PC-3 (cell line): ENCODE results near the gene OXCT2.

Experiments
- CTCF ChIP-seq: fragments of 300-600 bp; sonication (generic); conservative IDR thresholded peaks from 2 replicates; pipeline ENCODE4 v1.5.1; 2017; ENCODE audit warnings: antibody characterized with exemption, low read depth, mild to moderate bottlenecking, low read length
- EZH2 ChIP-seq: fragments of 300-600 bp; sonication (generic); IDR thresholded peaks from one replicate; pipeline ENCODE4 v1.6.1; 2017; ENCODE audit warnings: antibody characterized with exemption, mild to moderate bottlenecking, low read length; ENCODE audit not compliant: unreplicated experiment
- EZH2phosphoT487 ChIP-seq: fragments of 300-600 bp; sonication (generic); IDR thresholded peaks from 2 replicates; pipeline ENCODE4 v1.6.1; 2018; ENCODE audit warnings: mild to moderate bottlenecking, antibody characterized with exemption, low read length, borderline replicate concordance

- TF ChIP-seq CTCF, result peak; percentile 35; the same call in 1 of the 2 replicates
- no peak for TF ChIP-seq EZH2
- no peak for TF ChIP-seq EZH2phosphoT487
Observed at GRCh38 chr1:39729030-39729429, 42.1 kb downstream of the OXCT2 start.
